ENCODE results near the gene MTERF4. TPM values are rescaled to one million over a fixed set of nuclear protein-coding genes. Genes with fewer than 3 reads are reported as not detected.

MTERF4 gene
- total and polyA plus RNA-seq, 2 of the 13 experiments (the other 11 are each of a cell fraction or from before 2014, with no cell fraction given): 50.5 to 59.8 TPM

DNA sequence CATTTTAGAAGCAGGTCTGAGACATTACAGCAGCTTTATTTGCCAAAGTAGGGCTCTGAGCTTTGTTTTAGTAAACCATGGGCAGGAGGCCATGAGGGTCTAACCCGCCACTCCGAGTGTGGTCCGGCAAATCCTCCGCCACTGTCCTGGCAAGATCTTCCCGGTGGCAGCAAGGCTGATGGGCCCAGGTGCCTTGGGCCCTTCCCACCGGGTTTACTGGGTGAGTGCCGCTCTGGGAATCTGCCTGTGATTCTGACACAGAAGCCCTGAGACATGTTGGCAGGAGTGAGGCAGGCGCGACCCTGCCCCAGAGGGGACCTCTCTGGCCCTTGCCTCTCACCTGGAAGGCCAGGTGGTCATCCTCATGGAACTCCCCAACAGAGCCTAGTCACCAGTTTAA lies 29.9 kb downstream of the MTERF4 start (continued):
- TF ChIP-seq CREB1 (IDR thresholded peaks at IDR 0.05) (no peak), CREB1 (CRISPR knock-in tag; IDR thresholded peaks at IDR 0.05) (no peak)

GRCh38 chr2:241071677-241072111 lies 30.4 kb downstream of the MTERF4 start:
- in situ Hi-C loops (cut with HindIII; ENCODE audit: extremely low pct_ligation_motif_present, low pct_unique_long_range_greater_than_20kb): no loop called here
- POLR2A ChIA-PET: no interaction called here
- intact Hi-C loops (cut with micrococcal nuclease; ENCODE audit: unreplicated experiment): no loop called here

More at GRCh38 chr2:241071677-241072111, 30.4 kb downstream of the MTERF4 start:
- no peak overlapping the region for H3K4me3 ChIP-seq (replicated peaks in 1 of 3; ENCODE audit: insufficient read depth in 1 of 3, low read depth in 2 of 3, low read length in 3 of 3)
- H3K4me2 ChIP-seq (ENCODE audit: low read depth, low read length): no peak overlapping the region
- no peak for DNase-seq (ENCODE audit: low spot score)
- FAIRE-seq: no peak
- H2AFZ ChIP-seq (ENCODE audit: low read length): no peak overlapping the region
- no peak for ATAC-seq
- no peaks in the 10 kb centered on the region for H3K79me2 ChIP-seq (ENCODE audit: insufficient read depth, low read length)
- WGBS (ENCODE audit: low lambda C conversion rate): 86% methylated on average over 25 of the region's 25 CpGs
- TF ChIP-seq, protein P1, sequence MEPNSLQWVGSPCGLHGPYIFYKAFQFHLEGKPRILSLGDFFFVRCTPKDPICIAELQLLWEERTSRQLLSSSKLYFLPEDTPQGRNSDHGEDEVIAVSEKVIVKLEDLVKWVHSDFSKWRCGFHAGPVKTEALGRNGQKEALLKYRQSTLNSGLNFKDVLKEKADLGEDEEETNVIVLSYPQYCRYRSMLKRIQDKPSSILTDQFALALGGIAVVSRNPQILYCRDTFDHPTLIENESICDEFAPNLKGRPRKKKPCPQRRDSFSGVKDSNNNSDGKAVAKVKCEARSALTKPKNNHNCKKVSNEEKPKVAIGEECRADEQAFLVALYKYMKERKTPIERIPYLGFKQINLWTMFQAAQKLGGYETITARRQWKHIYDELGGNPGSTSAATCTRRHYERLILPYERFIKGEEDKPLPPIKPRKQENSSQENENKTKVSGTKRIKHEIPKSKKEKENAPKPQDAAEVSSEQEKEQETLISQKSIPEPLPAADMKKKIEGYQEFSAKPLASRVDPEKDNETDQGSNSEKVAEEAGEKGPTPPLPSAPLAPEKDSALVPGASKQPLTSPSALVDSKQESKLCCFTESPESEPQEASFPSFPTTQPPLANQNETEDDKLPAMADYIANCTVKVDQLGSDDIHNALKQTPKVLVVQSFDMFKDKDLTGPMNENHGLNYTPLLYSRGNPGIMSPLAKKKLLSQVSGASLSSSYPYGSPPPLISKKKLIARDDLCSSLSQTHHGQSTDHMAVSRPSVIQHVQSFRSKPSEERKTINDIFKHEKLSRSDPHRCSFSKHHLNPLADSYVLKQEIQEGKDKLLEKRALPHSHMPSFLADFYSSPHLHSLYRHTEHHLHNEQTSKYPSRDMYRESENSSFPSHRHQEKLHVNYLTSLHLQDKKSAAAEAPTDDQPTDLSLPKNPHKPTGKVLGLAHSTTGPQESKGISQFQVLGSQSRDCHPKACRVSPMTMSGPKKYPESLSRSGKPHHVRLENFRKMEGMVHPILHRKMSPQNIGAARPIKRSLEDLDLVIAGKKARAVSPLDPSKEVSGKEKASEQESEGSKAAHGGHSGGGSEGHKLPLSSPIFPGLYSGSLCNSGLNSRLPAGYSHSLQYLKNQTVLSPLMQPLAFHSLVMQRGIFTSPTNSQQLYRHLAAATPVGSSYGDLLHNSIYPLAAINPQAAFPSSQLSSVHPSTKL (CRISPR knock-in tag; IDR thresholded peaks at IDR 0.05): no peak
- TF ChIP-seq HDAC6 (IDR thresholded peaks at IDR 0.05; ENCODE audit: low read depth, low read length) (no peak), FOXK1 (CRISPR knock-in tag; IDR thresholded peaks at IDR 0.05; ENCODE audit: borderline replicate concordance, low read depth) (no peak), SNRNP70 (IDR thresholded peaks at IDR 0.05; ENCODE audit: low read depth, low read length) (no peak), DNMT1 (CRISPR knock-in tag; IDR thresholded peaks at IDR 0.05) (no peak)
- TF ChIP-seq, protein P2, sequence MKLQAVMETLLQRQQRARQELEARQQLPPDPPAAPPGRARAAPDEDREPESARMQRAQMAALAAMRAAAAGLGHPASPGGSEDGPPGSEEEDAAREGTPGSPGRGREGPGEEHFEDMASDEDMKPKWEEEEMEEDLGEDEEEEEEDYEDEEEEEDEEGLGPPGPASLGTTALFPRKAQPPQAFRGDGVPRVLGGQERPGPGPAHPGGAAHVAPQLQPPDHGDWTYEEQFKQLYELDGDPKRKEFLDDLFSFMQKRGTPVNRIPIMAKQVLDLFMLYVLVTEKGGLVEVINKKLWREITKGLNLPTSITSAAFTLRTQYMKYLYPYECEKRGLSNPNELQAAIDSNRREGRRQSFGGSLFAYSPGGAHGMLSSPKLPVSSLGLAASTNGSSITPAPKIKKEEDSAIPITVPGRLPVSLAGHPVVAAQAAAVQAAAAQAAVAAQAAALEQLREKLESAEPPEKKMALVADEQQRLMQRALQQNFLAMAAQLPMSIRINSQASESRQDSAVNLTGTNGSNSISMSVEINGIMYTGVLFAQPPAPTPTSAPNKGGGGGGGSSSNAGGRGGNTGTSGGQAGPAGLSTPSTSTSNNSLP (IDR thresholded peaks at IDR 0.05; ENCODE audit: low read depth, low read length): no peak
- TF ChIP-seq, protein P3, sequence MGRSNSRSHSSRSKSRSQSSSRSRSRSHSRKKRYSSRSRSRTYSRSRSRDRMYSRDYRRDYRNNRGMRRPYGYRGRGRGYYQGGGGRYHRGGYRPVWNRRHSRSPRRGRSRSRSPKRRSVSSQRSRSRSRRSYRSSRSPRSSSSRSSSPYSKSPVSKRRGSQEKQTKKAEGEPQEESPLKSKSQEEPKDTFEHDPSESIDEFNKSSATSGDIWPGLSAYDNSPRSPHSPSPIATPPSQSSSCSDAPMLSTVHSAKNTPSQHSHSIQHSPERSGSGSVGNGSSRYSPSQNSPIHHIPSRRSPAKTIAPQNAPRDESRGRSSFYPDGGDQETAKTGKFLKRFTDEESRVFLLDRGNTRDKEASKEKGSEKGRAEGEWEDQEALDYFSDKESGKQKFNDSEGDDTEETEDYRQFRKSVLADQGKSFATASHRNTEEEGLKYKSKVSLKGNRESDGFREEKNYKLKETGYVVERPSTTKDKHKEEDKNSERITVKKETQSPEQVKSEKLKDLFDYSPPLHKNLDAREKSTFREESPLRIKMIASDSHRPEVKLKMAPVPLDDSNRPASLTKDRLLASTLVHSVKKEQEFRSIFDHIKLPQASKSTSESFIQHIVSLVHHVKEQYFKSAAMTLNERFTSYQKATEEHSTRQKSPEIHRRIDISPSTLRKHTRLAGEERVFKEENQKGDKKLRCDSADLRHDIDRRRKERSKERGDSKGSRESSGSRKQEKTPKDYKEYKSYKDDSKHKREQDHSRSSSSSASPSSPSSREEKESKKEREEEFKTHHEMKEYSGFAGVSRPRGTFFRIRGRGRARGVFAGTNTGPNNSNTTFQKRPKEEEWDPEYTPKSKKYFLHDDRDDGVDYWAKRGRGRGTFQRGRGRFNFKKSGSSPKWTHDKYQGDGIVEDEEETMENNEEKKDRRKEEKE (IDR thresholded peaks at IDR 0.05): no peak
- TF ChIP-seq, protein P4, sequence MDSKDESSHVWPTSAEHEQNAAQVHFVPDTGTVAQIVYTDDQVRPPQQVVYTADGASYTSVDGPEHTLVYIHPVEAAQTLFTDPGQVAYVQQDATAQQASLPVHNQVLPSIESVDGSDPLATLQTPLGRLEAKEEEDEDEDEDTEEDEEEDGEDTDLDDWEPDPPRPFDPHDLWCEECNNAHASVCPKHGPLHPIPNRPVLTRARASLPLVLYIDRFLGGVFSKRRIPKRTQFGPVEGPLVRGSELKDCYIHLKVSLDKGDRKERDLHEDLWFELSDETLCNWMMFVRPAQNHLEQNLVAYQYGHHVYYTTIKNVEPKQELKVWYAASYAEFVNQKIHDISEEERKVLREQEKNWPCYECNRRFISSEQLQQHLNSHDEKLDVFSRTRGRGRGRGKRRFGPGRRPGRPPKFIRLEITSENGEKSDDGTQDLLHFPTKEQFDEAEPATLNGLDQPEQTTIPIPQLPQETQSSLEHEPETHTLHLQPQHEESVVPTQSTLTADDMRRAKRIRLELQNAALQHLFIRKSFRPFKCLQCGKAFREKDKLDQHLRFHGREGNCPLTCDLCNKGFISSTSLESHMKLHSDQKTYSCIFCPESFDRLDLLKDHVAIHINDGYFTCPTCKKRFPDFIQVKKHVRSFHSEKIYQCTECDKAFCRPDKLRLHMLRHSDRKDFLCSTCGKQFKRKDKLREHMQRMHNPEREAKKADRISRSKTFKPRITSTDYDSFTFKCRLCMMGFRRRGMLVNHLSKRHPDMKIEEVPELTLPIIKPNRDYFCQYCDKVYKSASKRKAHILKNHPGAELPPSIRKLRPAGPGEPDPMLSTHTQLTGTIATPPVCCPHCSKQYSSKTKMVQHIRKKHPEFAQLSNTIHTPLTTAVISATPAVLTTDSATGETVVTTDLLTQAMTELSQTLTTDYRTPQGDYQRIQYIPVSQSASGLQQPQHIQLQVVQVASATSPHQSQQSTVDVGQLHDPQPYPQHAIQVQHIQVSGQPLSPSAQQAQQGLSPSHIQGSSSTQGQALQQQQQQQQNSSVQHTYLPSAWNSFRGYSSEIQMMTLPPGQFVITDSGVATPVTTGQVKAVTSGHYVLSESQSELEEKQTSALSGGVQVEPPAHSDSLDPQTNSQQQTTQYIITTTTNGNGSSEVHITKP (CRISPR knock-in tag; IDR thresholded peaks at IDR 0.05; ENCODE audit: low read depth): no peak
- H3K9ac ChIP-seq (ENCODE audit: insufficient read depth, low read depth, low read length): no peak overlapping the region
- peaks cover 1 to 4% of the 10 kb centered on the region in 2 experiments; a peak in 1 of 5 replicates for H3K36me3 ChIP-seq (replicated peaks in 1 of 2; ENCODE audit: control insufficient read depth in 1 of 2, insufficient read depth in 2 of 2, low read length in 2 of 2)
- peaks cover 15 to 38% of the 10 kb centered on the region in 2 experiments for H3K27me3 ChIP-seq (ENCODE audit: control insufficient read depth in 1 of 2, insufficient read depth in 2 of 2, low read length in 2 of 2)
- BruUV-seq (replicated peaks): no TSS peak
- H3K27ac ChIP-seq (ENCODE audit: extremely low read length, insufficient read depth, low read length): no peak overlapping the region
- peaks cover 23% of the 10 kb centered on the region; the same call in 1 of the 2 replicates for H3K4me1 ChIP-seq (ENCODE audit: insufficient read depth, low read length)
- CTCF ChIA-PET (ENCODE audit: low intra/inter-chr PET ratio, low total read pairs): no interaction called here
- H3K9me3 ChIP-seq (ENCODE audit: low read length): no peaks in the 10 kb centered on the region
- H4K20me1 ChIP-seq (ENCODE audit: insufficient read depth, low read length): no peaks in the 10 kb centered on the region; the same call in 1 of the 2 replicates
